LNCaP clone FGC (cell line): ENCODE results near the gene ARHGEF28.

Experiments
- DNase-seq: peaks from one replicate; pipeline ENCODE4 v3.0.0-alpha.2; 2011; ENCODE audit warnings: low read depth
- H3K4me3 ChIP-seq: 2 replicates; pipeline ENCODE4 v1.5.1; 2011; ENCODE audit warnings: mild to moderate bottlenecking, low read depth, low read length, control low read depth
- CTCF ChIP-seq: IDR thresholded peaks from 2 replicates; pipeline ENCODE4 v1.5.1; 2012; ENCODE audit warnings: mild to moderate bottlenecking; ENCODE audit not compliant: control insufficient read depth, insufficient read depth; ENCODE audit errors: extremely low read depth

Gene ARHGEF28

GRCh38 chr5:73816656-73817420 lies 190.8 kb downstream of the ARHGEF28 start:
- H3K4me3 ChIP-seq: no peak overlapping the region
- no peak for DNase-seq
- no peak for TF ChIP-seq CTCF

- TF ChIP-seq CTCF: no peak
- DNase-seq: no peak
- no peak overlapping the region for H3K4me3 ChIP-seq
These were observed 192.4 kb downstream of the ARHGEF28 start for GRCh38 chr5:73818357-73818756.

DNA sequence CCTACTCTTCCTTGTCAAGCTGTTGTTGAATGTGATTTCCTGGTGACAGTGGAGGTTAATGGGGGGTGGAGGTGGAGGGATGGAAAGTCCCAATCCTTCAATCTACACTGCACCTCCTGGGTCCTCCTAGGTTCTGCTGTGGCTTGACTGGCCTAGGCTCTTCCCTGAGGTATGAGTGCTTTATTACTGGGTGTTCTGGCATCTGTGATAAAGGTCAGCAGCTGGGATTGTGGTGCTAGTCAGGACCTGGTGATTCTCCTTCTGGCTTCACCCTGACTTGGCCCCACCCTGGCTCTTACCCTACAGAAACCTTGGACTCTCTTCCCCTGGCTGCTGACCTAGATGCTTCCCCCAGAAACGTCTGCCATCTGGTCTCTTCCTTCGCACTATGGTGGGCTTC lies 194.3 kb downstream of the ARHGEF28 start:
- no peak for TF ChIP-seq CTCF
- H3K4me3 ChIP-seq: no peak overlapping the region
- no peak for DNase-seq

DNA sequence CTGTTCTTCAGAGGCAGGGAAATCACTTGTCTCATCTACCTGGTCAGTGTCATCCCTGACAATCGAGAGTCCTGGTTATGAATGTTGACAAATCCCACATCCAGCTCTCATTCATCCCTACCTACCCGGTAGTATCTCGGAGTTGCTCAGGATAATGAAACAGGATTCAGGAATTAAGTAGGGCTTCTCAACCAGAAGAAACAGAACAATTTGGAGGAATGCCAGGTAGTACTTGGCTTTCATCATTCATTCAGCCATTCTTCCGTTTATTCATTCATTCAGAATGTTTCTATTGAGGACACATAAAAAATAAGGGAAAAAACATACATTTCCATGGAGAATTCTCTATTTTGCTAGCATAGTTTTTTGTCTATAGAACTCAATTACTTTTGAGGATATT lies 195.0 kb downstream of the ARHGEF28 start:
- DNase-seq: no peak
- TF ChIP-seq CTCF: no peak

DNA sequence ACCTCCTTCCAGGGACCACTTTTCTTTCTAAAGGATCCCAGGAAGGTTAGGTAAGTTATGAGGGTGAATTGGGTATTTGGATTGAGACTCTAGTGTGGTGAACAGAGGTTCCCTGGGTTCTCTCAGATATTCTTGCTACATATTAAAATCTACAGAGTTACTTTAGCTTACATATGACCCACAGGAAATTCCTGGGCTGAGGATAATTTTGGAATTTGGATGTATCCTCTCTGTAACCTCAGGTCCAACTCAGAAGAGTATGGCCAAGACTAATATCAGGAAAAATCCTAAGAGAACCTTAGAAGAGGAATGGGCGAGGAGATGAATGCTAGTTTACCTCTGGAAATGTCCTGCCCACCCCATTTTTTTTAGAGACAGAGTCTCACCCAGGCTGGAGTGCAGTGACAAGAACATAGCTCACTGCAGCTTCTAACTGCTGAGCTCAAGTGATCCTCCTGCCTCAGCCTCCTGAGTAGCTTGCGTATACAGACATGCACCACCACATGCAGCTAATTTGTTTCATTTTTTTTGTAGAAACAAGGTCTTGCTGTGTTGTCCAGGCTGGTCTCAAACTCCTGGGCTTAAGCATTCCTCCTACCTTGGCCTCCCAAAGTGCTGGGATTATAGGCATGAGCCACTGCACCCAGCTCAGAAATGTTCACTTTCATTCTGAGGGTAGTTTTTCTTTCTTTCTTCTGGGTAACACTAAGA lies 196.4 kb downstream of the ARHGEF28 start:
- no peak for DNase-seq
- TF ChIP-seq CTCF: no peak
- H3K4me3 ChIP-seq: no peak overlapping the region

More for the DNA sequence above, 195.0 kb downstream of the ARHGEF28 start:
- no peak overlapping the region for H3K4me3 ChIP-seq

GRCh38 chr5:73822989-73823339 lies 197.0 kb downstream of the ARHGEF28 start:
- no peak for TF ChIP-seq CTCF
- peak; percentile 69 for DNase-seq
- no peak overlapping the region for H3K4me3 ChIP-seq

DNA sequence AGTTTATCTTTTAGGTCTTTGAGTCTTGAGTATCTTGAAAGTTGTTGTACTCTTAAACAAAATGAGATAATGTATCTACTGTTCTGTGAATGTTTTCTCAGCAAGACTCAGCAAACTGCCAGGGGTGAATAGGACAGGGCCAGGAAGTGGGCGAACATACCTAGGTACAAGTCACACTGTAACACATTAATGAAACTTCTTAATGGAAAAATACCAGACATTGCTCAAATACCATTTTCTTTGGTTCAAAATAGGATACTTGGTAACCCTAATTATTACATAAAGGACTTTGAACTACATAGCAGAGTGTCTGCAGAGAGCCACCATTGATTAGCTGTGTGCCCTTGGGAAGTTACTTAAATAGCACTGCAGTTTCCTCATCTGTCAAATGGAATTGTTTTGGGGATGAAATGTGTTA lies 197.5 kb downstream of the ARHGEF28 start:
- no peak for DNase-seq
- no peak for TF ChIP-seq CTCF
- H3K4me3 ChIP-seq: no peak overlapping the region
